ENCODE measurements around the gene AKR1A1.

The AKR1A1 gene

GRCh38 chr1:45545019-45545493 is 5.6 kb upstream of the AKR1A1 start:
- DNase-seq (ENCODE audit: insufficient read length, low spot score) (no peak), FAIRE-seq (no peak)
- TF ChIP-seq, protein P1, sequence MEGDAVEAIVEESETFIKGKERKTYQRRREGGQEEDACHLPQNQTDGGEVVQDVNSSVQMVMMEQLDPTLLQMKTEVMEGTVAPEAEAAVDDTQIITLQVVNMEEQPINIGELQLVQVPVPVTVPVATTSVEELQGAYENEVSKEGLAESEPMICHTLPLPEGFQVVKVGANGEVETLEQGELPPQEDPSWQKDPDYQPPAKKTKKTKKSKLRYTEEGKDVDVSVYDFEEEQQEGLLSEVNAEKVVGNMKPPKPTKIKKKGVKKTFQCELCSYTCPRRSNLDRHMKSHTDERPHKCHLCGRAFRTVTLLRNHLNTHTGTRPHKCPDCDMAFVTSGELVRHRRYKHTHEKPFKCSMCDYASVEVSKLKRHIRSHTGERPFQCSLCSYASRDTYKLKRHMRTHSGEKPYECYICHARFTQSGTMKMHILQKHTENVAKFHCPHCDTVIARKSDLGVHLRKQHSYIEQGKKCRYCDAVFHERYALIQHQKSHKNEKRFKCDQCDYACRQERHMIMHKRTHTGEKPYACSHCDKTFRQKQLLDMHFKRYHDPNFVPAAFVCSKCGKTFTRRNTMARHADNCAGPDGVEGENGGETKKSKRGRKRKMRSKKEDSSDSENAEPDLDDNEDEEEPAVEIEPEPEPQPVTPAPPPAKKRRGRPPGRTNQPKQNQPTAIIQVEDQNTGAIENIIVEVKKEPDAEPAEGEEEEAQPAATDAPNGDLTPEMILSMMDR (IDR thresholded peaks at IDR 0.05; ENCODE audit: insufficient read depth, missing control alignments) = no peak

DNA sequence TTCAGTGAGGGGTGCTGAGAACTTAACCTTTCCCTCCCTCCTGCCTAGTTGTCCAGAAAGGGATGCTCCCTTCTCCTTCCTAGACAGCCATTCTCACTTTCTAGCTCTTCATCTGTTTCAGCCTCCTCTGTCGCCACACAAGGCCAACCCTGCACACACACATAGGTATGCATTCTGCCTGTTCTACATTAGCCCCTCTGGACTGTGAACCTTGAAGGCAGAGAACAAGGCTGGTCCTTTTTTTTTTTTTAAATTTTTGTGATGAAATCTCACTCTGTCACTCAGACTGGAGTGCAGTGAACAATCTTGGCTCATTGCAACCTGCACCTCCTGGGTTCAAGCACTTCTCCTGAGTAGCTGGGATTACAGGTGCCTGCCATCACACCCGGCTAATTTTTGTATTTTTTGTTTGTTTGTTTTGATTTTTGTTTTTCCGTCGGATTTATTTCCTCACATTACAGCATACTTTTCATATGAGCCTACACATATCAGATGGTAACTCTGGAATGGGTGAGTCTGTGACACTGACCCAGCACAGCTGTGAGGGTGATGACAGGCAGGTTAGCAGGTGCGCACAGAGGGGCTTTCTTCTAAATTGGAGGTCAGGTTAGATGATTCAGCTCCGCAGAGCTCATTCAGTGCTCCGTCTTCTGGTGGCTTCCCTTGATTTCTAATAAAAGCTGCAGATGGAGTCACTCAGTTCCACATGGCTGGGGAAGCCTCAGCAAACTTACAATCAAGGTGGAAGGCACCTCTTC is 4.9 kb upstream of the AKR1A1 start:
- no peak for FAIRE-seq
- TF ChIP-seq, protein P1 (IDR thresholded peaks at IDR 0.05; ENCODE audit: insufficient read depth, missing control alignments) = no peak
- DNase-seq (ENCODE audit: insufficient read length, low spot score) = no peak

GRCh38 chr1:45551684-45552083 is 1.1 kb downstream of the AKR1A1 start:
- FAIRE-seq = no peak
- TF ChIP-seq, protein P1 (IDR thresholded peaks at IDR 0.05; ENCODE audit: insufficient read depth, missing control alignments) = no peak
- DNase-seq (ENCODE audit: insufficient read length, low spot score) = no peak

GRCh38 chr1:45552331-45552730 is 1.7 kb downstream of the AKR1A1 start:
- TF ChIP-seq, protein P1 (IDR thresholded peaks at IDR 0.05; ENCODE audit: insufficient read depth, missing control alignments) = no peak
- FAIRE-seq = no peak
- no peak for DNase-seq (ENCODE audit: insufficient read length, low spot score)

DNA sequence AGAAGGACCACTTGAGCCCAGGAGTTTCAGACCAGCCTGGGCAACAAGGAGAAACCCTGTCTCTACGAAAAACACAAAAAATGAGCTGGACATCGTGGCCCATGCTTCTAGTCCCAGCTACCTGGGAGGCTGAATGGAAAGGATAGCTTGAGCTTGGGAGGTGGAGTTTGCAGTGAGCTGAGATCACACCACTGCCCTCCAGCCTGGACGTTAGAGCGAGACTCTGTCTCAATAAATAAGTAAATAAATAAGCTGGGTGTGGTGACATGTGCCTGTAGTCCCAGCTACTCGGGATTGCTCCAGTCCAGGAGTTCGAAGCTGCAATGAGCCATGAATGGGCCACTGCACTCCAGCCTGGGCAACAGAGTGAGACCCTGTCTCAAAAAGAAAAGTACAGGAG is 3.6 kb downstream of the AKR1A1 start:
- no peak for DNase-seq (ENCODE audit: insufficient read length, low spot score)
- TF ChIP-seq, protein P1 (IDR thresholded peaks at IDR 0.05; ENCODE audit: insufficient read depth, missing control alignments) = no peak
- FAIRE-seq = no peak

- FAIRE-seq (no peak), DNase-seq (ENCODE audit: insufficient read length, low spot score) (no peak)
- TF ChIP-seq, protein P1 (IDR thresholded peaks at IDR 0.05; ENCODE audit: insufficient read depth, missing control alignments) = no peak
Measured at GRCh38 chr1:45557422-45557944, 6.9 kb downstream of the AKR1A1 start.

DNA sequence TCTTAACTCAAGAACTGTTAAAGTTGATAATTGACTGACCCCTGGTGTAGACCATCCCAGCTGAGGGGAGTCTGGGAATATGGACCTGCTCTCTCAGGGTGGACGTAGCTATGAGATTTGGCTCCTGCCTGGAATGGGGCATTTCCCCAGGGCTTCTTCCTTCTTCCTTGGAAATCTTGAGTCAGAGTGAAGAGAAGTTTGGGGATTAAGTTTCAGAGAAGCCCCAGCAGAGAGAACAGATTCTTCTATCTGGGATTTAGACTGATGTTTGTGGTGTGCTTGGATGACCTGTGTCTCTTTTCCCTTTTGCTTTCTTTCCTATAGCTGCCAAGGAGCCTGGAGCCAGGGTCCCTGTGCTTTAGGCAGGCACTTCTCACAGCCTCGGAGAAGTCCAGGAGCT is 13.2 kb downstream of the AKR1A1 start:
- TF ChIP-seq, protein P1 (IDR thresholded peaks at IDR 0.05; ENCODE audit: insufficient read depth, missing control alignments) = no peak
- DNase-seq (ENCODE audit: insufficient read length, low spot score) = no peak
- no peak for FAIRE-seq

All from D721Med (cell line).